SJCRH30 (cell line): ENCODE measurements around the gene STKLD1. TPM values are rescaled to one million over a fixed set of nuclear protein-coding genes. Genes with fewer than 3 reads are reported as not detected.

Experiments
- DNase-seq, 2 experiments: peaks; one replicate each; pipeline ENCODE4 v3.0.0-alpha.2; 2015 to 2020
- H3K27ac ChIP-seq: fragments of 250-450 bp; sonication (Bioruptor Pico); 2 replicates; pipeline ENCODE4 v1.5.1; 2020; ENCODE audit warnings: mild to moderate bottlenecking, moderate library complexity
- H3K27me3 ChIP-seq: fragments of 250-450 bp; sonication (Bioruptor Pico); 2 replicates; pipeline ENCODE4 v1.5.1; 2020; ENCODE audit warnings: mild to moderate bottlenecking, moderate library complexity
- H3K36me3 ChIP-seq: fragments of 250-450 bp; sonication (Bioruptor Pico); 2 replicates; pipeline ENCODE4 v1.5.1; 2020; ENCODE audit warnings: mild to moderate bottlenecking, moderate library complexity
- H3K4me1 ChIP-seq: fragments of 250-450 bp; sonication (Bioruptor Pico); 2 replicates; pipeline ENCODE4 v1.5.1; 2020; ENCODE audit warnings: mild to moderate bottlenecking, moderate library complexity
- H3K4me3 ChIP-seq: fragments of 250-450 bp; sonication (Bioruptor Pico); 2 replicates; pipeline ENCODE4 v1.5.1; 2020; ENCODE audit warnings: mild to moderate bottlenecking, moderate library complexity
- H3K9me3 ChIP-seq: fragments of 250-450 bp; sonication (Bioruptor Pico); replicated peaks from 2 replicates; pipeline ENCODE4 v1.5.1; 2020; ENCODE audit warnings: mild to moderate bottlenecking, moderate library complexity
- total RNA-seq: library from RNA; depleted of rRNA; stranded (reverse); fragments of >200 nt; shearing (Covaris generic); gene quantifications from 2 replicates; pipeline ENCODE4 v1.2.3, GENCODE V29; 2014

STKLD1 gene
- total RNA-seq, 1 experiment from 2014 or later = 1.7 TPM

DNA sequence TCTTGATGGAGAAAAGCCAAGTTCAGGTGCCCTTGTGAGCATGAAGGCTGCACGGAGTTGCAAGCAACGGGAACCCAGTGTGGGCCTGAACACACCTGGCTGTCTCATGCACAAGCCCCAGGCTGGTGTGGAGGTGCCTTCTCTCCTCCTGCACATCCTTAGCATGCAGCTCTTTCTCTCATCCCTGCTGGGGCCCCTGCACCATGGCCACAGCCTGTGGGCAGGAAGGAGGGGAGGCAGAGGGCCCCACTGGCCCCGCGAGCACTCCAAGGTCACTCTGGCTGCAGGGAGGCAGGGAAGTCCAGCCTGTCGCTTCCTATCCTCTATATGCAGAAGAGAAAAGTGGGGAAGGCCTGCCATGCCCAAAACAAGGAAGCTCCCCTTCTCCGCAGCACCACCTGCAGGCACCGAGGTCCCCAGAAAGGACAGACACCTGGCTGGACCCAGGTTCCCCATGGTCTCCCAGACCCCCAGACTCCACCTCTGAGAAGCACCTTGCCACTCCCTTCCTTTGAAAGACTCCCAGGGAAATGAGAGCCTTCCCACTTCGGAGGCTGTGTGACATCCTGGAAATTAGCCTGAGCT is 18.6 kb downstream of the STKLD1 start:
- Histone ChIP-seq H3K27me3 (peaks cover 9% of the 10 kb centered on the region; the same call in 1 of the 2 replicates), H3K27ac (no peak overlapping the region), H3K36me3 (no peaks in the 10 kb centered on the region), H3K4me3 (no peak overlapping the region), H3K9me3 (no peaks in the 10 kb centered on the region), H3K4me1 (no peaks in the 10 kb centered on the region)
- no peak for DNase-seq

- DNase-seq = peak; percentile 38 to 52
Observed at GRCh38 chr9:133396952-133397351, 20.8 kb downstream of the STKLD1 start.

GRCh38 chr9:133397370-133397769 is 21.2 kb downstream of the STKLD1 start:
- no peaks in the 10 kb centered on the region for H3K36me3 ChIP-seq
- H3K4me1 ChIP-seq = no peaks in the 10 kb centered on the region
- no peak overlapping the region for H3K4me3 ChIP-seq
- H3K9me3 ChIP-seq = no peaks in the 10 kb centered on the region
- peaks cover 9% of the 10 kb centered on the region; the same call in 1 of the 2 replicates for H3K27me3 ChIP-seq
- H3K27ac ChIP-seq = no peak overlapping the region
- DNase-seq = no peak

More at GRCh38 chr9:133396952-133397351, 20.8 kb downstream of the STKLD1 start:
- Histone ChIP-seq H3K27ac (no peak overlapping the region), H3K36me3 (no peaks in the 10 kb centered on the region), H3K27me3 (peaks cover 9% of the 10 kb centered on the region; the same call in 1 of the 2 replicates), H3K4me3 (no peak overlapping the region), H3K4me1 (no peaks in the 10 kb centered on the region), H3K9me3 (no peaks in the 10 kb centered on the region)

- Histone ChIP-seq H3K27me3 (peaks cover 9% of the 10 kb centered on the region; the same call in 1 of the 2 replicates), H3K4me1 (no peaks in the 10 kb centered on the region), H3K27ac (no peak overlapping the region), H3K9me3 (no peaks in the 10 kb centered on the region), H3K4me3 (no peak overlapping the region), H3K36me3 (no peaks in the 10 kb centered on the region)
- no peak for DNase-seq
Observed at GRCh38 chr9:133397895-133398294, 21.7 kb downstream of the STKLD1 start.

- H3K4me3 ChIP-seq = no peak overlapping the region
- DNase-seq = no peak
- H3K27me3 ChIP-seq = no peaks in the 10 kb centered on the region; the same call in 1 of the 2 replicates
- H3K9me3 ChIP-seq = no peaks in the 10 kb centered on the region
- no peaks in the 10 kb centered on the region for H3K4me1 ChIP-seq
- H3K36me3 ChIP-seq = peaks cover 3% of the 10 kb centered on the region
- no peak overlapping the region for H3K27ac ChIP-seq
Observed at GRCh38 chr9:133400292-133400691, 24.1 kb downstream of the STKLD1 start.

GRCh38 chr9:133401588-133401987 is 25.4 kb downstream of the STKLD1 start:
- no peaks in the 10 kb centered on the region for H3K9me3 ChIP-seq
- H3K27ac ChIP-seq = no peak overlapping the region
- H3K36me3 ChIP-seq = peaks cover 9% of the 10 kb centered on the region
- H3K4me1 ChIP-seq = no peaks in the 10 kb centered on the region
- DNase-seq = no peak
- no peak overlapping the region for H3K4me3 ChIP-seq
- no peaks in the 10 kb centered on the region for H3K27me3 ChIP-seq

DNA sequence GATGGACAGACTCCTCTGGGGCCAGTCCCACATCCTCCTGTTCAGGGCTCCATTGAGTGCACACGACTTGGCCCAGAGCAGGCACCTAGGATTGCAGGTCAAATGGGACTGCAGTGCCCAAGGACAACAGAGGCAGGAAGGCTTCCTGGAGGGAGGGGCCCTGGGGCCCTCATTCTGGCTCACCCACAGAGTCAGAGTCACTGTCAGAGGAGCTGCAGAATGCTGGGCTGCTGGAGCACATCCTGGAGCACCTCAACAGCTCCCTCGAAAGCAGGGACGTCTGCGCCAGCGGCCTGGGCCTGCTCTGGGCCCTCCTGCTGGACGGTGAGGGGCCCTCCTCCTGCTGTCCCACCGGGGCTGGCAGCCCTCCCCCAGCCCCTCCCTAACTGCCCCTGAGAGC is 26.5 kb downstream of the STKLD1 start:
- no peaks in the 10 kb centered on the region for H3K27me3 ChIP-seq
- no peak overlapping the region for H3K4me3 ChIP-seq
- H3K36me3 ChIP-seq = peaks cover 11% of the 10 kb centered on the region
- no peaks in the 10 kb centered on the region for H3K9me3 ChIP-seq
- DNase-seq = no peak
- H3K4me1 ChIP-seq = no peaks in the 10 kb centered on the region
- no peak overlapping the region for H3K27ac ChIP-seq

DNA sequence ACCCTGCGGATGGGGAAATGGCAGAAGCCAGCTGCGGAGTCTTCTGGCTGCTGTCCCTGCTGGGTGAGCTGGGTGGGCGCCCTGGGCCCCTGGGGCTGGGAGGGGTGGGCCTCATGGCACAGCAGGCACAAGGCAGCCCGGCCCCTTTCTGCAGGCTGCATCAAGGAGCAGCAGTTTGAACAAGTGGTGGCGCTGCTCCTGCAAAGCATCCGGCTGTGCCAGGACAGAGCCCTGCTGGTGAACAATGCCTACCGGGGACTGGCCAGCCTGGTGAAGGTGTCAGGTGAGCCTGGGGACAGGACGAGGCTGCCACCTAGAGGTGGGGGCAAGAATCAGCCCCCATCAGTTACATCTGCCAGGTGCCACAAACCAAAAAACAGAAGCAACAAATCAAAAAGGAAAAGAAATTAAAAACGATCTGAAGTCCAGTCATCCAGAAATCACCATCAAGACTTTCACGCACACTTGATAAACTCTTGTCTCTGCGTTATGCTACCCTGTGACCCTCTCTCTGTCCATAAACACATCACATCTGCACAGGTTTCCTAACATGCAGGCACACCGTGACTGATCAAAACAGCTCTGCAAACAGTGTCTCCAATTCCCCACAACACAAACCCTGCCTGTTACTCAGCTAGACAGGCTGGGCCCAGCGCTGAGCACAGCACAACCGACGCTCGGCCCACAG is 27.7 kb downstream of the STKLD1 start:
- no peak overlapping the region for H3K4me3 ChIP-seq
- no peaks in the 10 kb centered on the region for H3K27me3 ChIP-seq
- no peaks in the 10 kb centered on the region for H3K9me3 ChIP-seq
- no peak overlapping the region for H3K27ac ChIP-seq
- peaks cover 16% of the 10 kb centered on the region for H3K36me3 ChIP-seq
- H3K4me1 ChIP-seq = no peaks in the 10 kb centered on the region
- peak; percentile 53 to 66 for DNase-seq

- no peak for DNase-seq
- peaks cover 21% of the 10 kb centered on the region for H3K36me3 ChIP-seq
- no peak overlapping the region for H3K4me3 ChIP-seq
Observed at GRCh38 chr9:133404454-133405002, 28.4 kb downstream of the STKLD1 start.

GRCh38 chr9:133405508-133406438 is 29.6 kb downstream of the STKLD1 start:
- Histone ChIP-seq H3K27ac (no peak overlapping the region), H3K36me3 (peaks cover 34% of the 10 kb centered on the region), H3K4me1 (no peaks in the 10 kb centered on the region), H3K9me3 (no peaks in the 10 kb centered on the region), H3K27me3 (no peaks in the 10 kb centered on the region), H3K4me3 (no peak overlapping the region)
- DNase-seq = no peak

More at GRCh38 chr9:133404454-133405002, 28.4 kb downstream of the STKLD1 start:
- Histone ChIP-seq H3K9me3 (no peaks in the 10 kb centered on the region), H3K27ac (no peak overlapping the region), H3K4me1 (no peaks in the 10 kb centered on the region), H3K27me3 (no peaks in the 10 kb centered on the region)

- H3K4me1 ChIP-seq = no peaks in the 10 kb centered on the region
- peak; percentile 82 to 88 for DNase-seq
Observed at GRCh38 chr9:133406480-133407307, 30.5 kb downstream of the STKLD1 start.

DNA sequence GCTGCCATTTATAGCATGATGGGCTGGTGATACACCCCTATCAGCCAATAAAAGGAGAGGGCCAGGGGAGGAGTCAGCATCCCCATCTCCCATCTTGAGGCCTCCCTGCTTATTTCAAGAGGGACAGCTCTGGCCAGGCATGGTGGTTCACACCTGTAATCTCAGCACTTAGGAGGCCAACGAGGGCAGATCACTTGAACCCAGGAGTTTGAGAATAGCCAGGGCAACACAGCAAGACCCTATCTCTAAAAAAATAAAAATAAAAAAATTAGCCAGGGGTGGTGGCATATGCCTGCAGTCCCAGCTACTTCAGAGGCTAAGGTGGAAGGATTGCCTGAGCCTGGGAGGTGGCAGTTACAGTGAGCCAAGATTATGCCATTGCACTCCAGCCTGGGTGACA is 31.9 kb downstream of the STKLD1 start:
- Histone ChIP-seq H3K36me3 (peaks cover 48% of the 10 kb centered on the region), H3K4me1 (no peaks in the 10 kb centered on the region), H3K4me3 (no peak overlapping the region), H3K27me3 (no peaks in the 10 kb centered on the region), H3K27ac (no peak overlapping the region), H3K9me3 (no peaks in the 10 kb centered on the region)
- DNase-seq = no peak

More at GRCh38 chr9:133406480-133407307, 30.5 kb downstream of the STKLD1 start:
- peaks cover 38% of the 10 kb centered on the region for H3K36me3 ChIP-seq
- H3K27ac ChIP-seq = no peak overlapping the region
- no peaks in the 10 kb centered on the region for H3K27me3 ChIP-seq
- no peak overlapping the region for H3K4me3 ChIP-seq
- H3K9me3 ChIP-seq = no peaks in the 10 kb centered on the region

DNA sequence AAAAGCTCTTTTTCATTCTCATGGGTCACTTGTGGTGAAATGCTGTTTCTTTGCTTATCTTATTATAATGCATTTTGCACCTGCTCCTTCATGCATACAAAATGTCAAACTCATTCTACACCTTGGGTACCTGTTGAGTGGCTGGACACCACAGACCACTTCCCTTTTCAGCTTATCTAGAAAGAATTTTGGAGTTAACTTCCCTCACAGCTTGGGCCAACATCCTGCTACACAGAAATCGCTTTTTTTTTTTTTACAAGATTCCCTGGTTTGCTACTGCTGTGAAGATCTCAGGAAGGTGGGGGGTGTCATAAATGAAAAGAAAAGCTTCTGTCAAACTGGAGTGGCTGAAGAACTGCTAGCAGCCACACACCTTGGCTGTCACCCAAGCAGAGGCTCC is 39.0 kb downstream of the STKLD1 start:
- no peak overlapping the region for H3K27ac ChIP-seq
- no peaks in the 10 kb centered on the region for H3K9me3 ChIP-seq
- H3K36me3 ChIP-seq = peaks cover 30% of the 10 kb centered on the region
- H3K27me3 ChIP-seq = no peaks in the 10 kb centered on the region
- no peak overlapping the region for H3K4me3 ChIP-seq
- no peak for DNase-seq
- H3K4me1 ChIP-seq = peaks cover 10% of the 10 kb centered on the region
